ENCODE measurements around the gene FLNB. TPM values are rescaled to one million over a fixed set of nuclear protein-coding genes. Genes with fewer than 3 reads are reported as not detected.

The FLNB gene
- total RNA-seq, 1 donor from 2014 or later: 75.4 TPM

DNA sequence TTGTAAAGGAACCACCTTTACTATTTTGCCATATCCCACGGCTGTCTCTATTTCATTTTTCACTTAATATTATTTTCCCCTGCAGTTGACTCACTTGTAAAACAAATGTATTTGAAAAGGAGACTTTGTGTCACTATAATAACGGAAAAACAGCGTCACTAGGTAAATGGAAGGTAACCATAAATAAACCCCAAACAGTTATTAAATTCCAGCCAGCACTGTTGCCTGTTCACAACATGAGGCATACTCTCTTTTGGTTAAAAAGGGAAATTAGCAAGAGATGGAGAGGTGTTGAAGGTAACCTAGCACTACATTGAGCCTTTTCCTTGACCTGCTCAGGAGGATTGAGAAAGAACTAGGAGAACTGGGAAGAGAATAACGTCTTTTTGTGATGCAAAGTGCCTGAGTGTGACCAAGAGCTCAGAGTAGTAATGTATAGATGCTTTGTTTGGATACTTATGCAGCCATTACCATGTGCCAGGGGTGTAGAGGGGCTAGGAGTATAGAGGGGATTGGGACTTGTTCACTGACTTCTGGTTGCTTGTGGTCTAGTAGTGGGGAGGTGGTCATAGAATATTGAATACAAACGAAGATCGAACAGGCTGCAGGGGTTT is 19.6 kb downstream of the FLNB start:
- peaks cover 10% of the 10 kb centered on the region for H3K27me3 Mint-ChIP-seq (ENCODE audit: unreplicated experiment)
- H3K4me1 Mint-ChIP-seq (ENCODE audit: low read depth, unreplicated experiment): peaks cover 19% of the 10 kb centered on the region
- TF ChIP-seq, protein P1, sequence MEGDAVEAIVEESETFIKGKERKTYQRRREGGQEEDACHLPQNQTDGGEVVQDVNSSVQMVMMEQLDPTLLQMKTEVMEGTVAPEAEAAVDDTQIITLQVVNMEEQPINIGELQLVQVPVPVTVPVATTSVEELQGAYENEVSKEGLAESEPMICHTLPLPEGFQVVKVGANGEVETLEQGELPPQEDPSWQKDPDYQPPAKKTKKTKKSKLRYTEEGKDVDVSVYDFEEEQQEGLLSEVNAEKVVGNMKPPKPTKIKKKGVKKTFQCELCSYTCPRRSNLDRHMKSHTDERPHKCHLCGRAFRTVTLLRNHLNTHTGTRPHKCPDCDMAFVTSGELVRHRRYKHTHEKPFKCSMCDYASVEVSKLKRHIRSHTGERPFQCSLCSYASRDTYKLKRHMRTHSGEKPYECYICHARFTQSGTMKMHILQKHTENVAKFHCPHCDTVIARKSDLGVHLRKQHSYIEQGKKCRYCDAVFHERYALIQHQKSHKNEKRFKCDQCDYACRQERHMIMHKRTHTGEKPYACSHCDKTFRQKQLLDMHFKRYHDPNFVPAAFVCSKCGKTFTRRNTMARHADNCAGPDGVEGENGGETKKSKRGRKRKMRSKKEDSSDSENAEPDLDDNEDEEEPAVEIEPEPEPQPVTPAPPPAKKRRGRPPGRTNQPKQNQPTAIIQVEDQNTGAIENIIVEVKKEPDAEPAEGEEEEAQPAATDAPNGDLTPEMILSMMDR (IDR thresholded peaks at IDR 0.05; ENCODE audit: partially characterized antibody, unreplicated experiment): no peak
- no peak overlapping the region for H3K4me3 Mint-ChIP-seq (ENCODE audit: unreplicated experiment)
- H3K9me3 Mint-ChIP-seq (ENCODE audit: unreplicated experiment): no peaks in the 10 kb centered on the region
- H3K27ac Mint-ChIP-seq (ENCODE audit: unreplicated experiment): peak overlapping the region; percentile 0
- H3K36me3 Mint-ChIP-seq (ENCODE audit: unreplicated experiment): no peaks in the 10 kb centered on the region
- DNase-seq: no peak

DNA sequence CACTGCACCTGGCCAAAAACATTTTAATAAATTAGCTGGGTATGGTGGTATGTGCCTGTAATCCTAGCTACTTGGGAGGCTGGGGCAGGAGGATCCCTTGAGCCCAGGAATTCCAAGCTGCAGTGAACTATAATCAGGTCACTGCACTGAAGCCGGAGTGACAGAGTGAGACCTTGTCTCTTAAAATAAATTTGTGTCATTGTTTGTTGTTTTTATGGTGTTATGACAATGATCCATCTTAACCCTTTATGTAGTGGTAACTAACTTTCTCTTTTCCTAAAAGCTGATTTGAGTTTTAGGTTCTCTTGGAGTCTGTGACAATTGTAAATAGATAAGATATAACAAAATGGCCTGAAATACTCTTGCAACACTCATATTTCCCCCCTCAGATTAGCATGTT is 20.7 kb downstream of the FLNB start:
- Mint-ChIP-seq H3K36me3 (ENCODE audit: unreplicated experiment) (no peaks in the 10 kb centered on the region), H3K27me3 (ENCODE audit: unreplicated experiment) (peaks cover 10% of the 10 kb centered on the region)
- no peak for DNase-seq

DNA sequence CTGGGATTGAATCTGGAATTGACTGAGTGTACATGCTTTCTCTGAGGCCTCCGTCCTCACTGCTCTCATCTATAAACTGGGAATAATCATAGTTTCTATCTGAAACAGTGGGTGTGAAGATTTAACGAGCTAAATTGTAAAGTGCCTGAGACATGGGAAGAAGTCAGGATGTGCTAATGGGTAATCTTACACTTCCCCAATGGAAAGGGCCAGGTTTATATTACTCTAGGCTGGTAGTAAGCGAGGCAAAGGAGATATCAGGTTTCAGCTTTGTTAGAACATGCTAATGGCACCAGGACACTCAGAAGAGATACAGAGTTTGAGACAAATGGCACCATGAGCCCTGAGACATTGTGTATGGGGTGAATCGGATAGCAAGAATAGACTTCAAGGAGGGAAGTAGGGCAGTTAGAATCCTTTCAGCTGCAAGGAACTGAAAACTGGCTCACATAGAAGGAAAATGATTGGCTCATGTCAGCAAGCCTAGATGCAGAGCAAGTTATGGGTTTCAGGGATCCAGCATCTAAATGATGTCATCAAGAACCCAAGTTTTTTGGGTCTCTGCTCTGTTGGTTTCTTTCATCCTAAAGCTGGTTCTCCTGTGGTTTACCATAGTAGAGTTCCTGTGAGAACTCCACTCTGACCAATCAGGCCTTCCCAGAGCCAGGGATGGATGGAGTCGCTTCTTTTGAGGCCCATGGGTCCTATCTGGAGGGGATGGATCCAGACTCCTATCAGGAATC is 21.8 kb downstream of the FLNB start:
- H3K4me1 Mint-ChIP-seq (ENCODE audit: low read depth, unreplicated experiment): peaks cover 19% of the 10 kb centered on the region

More for the DNA sequence above, 20.7 kb downstream of the FLNB start:
- no peak overlapping the region for H3K4me3 Mint-ChIP-seq (ENCODE audit: unreplicated experiment)
- peaks cover 19% of the 10 kb centered on the region for H3K4me1 Mint-ChIP-seq (ENCODE audit: low read depth, unreplicated experiment)
- no peak overlapping the region for H3K27ac Mint-ChIP-seq (ENCODE audit: unreplicated experiment)
- H3K9me3 Mint-ChIP-seq (ENCODE audit: unreplicated experiment): no peaks in the 10 kb centered on the region
- TF ChIP-seq, protein P1 (IDR thresholded peaks at IDR 0.05; ENCODE audit: partially characterized antibody, unreplicated experiment): no peak

DNA sequence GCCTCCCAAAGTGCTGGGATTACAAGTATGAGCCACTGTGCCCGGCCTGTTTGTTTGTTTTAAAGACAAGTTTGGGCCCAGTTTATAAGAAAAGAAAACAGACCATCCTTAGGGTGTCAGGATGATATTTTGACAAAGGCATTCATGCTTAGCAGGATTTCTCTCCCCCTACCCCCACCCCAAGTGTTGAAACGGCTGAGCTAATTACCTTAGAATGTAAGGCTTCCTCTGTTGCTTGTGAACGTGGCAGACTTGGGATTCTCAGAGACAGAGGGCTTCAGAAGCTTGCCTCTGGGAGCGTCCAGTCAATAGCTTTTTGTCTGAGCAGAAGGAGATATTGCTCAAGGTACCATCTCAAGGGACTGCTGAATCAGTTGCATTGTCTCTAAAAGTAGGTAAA is 24.0 kb downstream of the FLNB start:
- Mint-ChIP-seq H3K9me3 (ENCODE audit: unreplicated experiment) (no peaks in the 10 kb centered on the region), H3K36me3 (ENCODE audit: unreplicated experiment) (no peaks in the 10 kb centered on the region), H3K27ac (ENCODE audit: unreplicated experiment) (no peak overlapping the region), H3K27me3 (ENCODE audit: unreplicated experiment) (peaks cover 2% of the 10 kb centered on the region), H3K4me3 (ENCODE audit: unreplicated experiment) (no peak overlapping the region), H3K4me1 (ENCODE audit: low read depth, unreplicated experiment) (peaks cover 8% of the 10 kb centered on the region)
- TF ChIP-seq, protein P1 (IDR thresholded peaks at IDR 0.05; ENCODE audit: partially characterized antibody, unreplicated experiment): no peak
- no peak for DNase-seq

More for the DNA sequence above, 21.8 kb downstream of the FLNB start:
- H3K36me3 Mint-ChIP-seq (ENCODE audit: unreplicated experiment): no peaks in the 10 kb centered on the region
- no peak overlapping the region for H3K4me3 Mint-ChIP-seq (ENCODE audit: unreplicated experiment)
- no peaks in the 10 kb centered on the region for H3K9me3 Mint-ChIP-seq (ENCODE audit: unreplicated experiment)
- peak overlapping the region; percentile 3 for H3K27ac Mint-ChIP-seq (ENCODE audit: unreplicated experiment)
- peaks cover 10% of the 10 kb centered on the region for H3K27me3 Mint-ChIP-seq (ENCODE audit: unreplicated experiment)
- DNase-seq: no peak
- TF ChIP-seq, protein P1 (IDR thresholded peaks at IDR 0.05; ENCODE audit: partially characterized antibody, unreplicated experiment): no peak
